Fibroblast of the aortic adventitia (primary cell): ENCODE results near the gene STRBP. TPM values are rescaled to one million over a fixed set of nuclear protein-coding genes. Genes with fewer than 3 reads are reported as not detected.
"Not testable (repeated sequence)": the region's sequence is repeated elsewhere in the genome, so short reads cannot be mapped to it uniquely, and the experiment has no call there.

Experiments
- DNase-seq: peaks from one replicate; pipeline ENCODE4 v3.0.0-alpha.2; 2010; ENCODE audit warnings: low read depth
- H3K4me3 ChIP-seq: 2 replicates; pipeline ENCODE4 v1.5.1; 2011; ENCODE audit warnings: low read depth, mild to moderate bottlenecking, control low read depth, low read length, moderate library complexity
- total RNA-seq: library from RNA; depleted of rRNA; stranded (reverse); fragments of >200 nt; gene quantifications from 2 replicates; pipeline ENCODE4 v1.2.3, GENCODE V29; 2012; ENCODE audit warnings: low replicate concordance
- TF ChIP-seq, protein P1 (sequence below): IDR thresholded peaks from 2 replicates; pipeline ENCODE4 v1.5.1; 2011; ENCODE audit warnings: mild to moderate bottlenecking, low read length, control low read depth, inconsistent platforms; ENCODE audit not compliant: insufficient read depth

STRBP gene
- total RNA-seq, 1 donor = 2.6 TPM

DNA sequence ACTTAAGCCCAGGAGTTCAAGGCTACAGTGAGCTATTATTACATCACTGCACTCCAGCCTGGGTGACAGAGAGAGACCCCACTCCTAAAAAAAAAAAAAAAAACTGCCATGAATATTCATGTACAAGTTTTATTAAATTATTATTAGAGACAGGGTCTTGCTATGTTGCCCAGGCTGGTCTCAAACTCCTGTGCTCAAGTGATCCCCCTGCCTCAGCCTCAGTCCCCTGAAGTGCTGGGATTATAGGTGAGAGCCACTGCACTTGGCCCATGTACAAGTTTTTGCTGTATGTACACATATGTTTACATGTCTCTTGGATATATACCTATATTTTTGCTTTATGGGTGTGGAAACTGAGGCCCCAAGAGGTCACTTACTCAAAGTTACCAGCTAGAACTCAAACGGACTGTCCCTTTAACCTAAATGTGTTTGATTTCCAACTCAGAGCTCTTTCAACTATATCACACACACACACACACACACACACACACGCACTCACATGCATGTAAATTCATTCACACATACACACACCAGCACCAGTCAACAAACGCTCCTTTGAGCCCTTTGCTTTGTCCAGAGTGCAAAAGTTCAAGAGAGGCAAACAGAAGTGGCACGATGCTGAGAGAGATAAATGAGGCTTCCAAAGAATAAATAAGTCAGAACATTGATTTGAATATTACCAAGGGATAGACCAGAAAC lies 42.3 kb upstream of the STRBP start:
- DNase-seq = no peak
- TF ChIP-seq, protein P1, sequence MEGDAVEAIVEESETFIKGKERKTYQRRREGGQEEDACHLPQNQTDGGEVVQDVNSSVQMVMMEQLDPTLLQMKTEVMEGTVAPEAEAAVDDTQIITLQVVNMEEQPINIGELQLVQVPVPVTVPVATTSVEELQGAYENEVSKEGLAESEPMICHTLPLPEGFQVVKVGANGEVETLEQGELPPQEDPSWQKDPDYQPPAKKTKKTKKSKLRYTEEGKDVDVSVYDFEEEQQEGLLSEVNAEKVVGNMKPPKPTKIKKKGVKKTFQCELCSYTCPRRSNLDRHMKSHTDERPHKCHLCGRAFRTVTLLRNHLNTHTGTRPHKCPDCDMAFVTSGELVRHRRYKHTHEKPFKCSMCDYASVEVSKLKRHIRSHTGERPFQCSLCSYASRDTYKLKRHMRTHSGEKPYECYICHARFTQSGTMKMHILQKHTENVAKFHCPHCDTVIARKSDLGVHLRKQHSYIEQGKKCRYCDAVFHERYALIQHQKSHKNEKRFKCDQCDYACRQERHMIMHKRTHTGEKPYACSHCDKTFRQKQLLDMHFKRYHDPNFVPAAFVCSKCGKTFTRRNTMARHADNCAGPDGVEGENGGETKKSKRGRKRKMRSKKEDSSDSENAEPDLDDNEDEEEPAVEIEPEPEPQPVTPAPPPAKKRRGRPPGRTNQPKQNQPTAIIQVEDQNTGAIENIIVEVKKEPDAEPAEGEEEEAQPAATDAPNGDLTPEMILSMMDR = no peak
- no peak overlapping the region for H3K4me3 ChIP-seq

DNA sequence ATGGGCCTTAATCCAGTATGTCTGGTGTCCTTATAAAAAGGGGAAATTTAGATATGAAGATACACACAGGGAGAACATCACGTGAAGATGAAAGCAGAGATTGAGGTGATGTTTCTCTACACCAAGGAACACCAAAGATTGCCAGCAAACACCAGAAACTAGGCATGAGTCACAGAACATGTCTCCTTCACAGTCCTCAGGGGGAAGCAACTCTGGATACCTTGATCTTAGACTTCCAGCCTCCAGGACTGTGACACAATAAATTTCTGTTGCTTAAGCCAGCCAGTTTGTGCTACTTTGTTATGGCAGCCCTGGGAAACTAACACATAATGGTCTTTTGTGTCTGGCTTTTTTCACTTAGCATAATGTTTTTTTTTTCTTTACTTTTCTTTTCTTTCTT lies 41.2 kb upstream of the STRBP start:
- no peak for DNase-seq
- TF ChIP-seq, protein P1 = no peak
- no peak overlapping the region for H3K4me3 ChIP-seq

DNA sequence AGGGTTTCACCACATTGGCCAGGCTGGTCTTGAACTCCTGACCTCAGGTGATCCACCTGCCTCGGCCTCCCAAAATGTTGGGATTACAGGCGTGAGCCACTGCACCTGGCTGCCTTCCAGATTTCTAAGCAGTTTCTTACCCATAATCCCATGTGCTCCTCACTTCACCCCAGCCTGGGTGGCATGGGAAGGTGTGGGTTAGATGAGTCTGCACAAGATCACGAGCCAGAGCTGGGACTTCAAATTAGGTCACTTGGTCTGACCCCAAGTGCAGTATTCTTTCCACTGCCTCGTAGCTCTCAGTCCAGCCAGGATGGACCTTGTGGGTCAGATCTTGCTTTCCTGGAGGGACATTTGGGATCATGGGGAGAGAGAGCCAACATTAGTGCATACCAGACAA lies 37.5 kb upstream of the STRBP start:
- no peak for DNase-seq
- TF ChIP-seq, protein P1 = no peak

DNA sequence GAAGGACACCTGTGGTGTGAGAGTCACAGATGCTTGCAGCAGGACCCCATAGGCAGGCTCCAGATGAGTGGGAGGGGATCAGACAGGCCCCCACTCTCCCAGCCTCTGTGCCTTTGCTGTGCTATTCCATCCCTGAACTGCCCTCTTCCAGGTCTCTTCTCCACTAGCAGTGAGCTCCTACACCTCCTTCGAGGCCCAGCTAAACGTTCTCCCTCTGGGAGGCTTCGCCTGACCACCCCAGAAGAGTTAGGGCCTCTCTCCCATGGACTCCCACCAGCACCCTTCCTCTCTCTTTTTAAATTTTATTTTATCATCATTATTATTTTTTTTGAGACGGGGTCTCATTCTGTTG lies 35.9 kb upstream of the STRBP start:
- TF ChIP-seq, protein P1 = no peak
- no peak for DNase-seq
- no peak overlapping the region for H3K4me3 ChIP-seq

More for the DNA sequence above, 37.5 kb upstream of the STRBP start:
- no peak overlapping the region for H3K4me3 ChIP-seq

DNA sequence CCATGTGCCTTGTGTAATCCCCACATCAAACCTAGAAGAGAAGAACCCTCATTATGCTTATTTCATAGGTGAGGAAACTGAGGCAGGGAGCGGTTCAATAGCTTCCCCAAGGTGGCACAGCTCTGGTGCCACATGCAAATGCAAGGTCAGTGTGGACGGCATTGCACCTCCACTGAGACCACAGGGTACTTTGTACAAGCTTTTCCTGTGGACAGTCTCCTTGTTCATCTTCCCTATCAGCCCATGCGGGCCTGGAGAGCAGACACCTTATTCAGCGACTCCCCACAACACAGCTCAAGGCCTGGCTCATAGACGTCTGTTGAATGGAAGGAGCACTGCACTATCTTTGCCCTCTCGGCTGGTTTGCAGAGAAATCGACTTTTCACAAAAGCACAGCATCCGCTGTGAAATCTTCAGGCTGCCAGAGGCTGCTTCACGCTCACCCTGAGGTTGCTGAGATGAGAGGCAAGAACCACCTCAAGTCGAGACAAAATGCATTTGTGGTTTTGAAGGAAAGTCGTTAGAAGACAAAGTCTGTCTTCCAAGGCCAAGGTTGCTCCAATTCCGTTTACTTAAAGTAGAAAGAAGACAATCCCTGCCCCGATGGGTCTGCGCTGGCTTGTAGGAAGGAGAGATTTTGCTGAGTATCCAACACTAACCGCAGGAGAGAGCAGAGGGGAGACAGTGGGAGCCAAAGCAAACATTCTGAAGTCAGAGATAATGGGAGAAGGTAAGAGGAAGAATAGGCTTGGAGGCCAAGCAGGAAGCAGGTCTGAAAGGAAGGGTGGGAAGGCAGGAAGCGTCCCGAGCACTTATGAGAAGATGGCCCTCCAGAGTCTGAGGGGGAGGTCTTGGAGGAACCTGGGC lies 34.2 kb upstream of the STRBP start:
- no peak overlapping the region for H3K4me3 ChIP-seq
- DNase-seq = no peak
- TF ChIP-seq, protein P1 = no peak

DNA sequence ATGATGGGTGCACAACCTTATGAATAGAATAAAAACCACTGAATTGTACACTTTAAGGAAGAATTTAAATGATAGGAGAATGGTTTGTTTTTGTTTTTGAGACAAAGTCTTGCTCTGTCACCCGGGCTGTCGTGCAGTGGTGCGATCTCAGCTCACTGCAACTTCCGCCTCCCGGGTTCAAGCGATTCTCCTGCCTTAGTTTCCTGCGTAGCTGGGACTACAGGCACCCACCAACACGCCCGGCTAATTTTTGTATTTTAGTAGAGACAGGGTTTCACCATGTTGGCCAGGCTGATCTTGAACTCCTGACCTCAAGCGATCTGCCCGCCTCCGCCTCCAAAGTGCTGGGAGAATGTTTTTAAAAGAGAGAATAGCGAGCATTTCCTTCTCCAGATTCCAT lies 33.5 kb upstream of the STRBP start:
- not testable (repeated sequence) for DNase-seq, H3K4me3 ChIP-seq

DNA sequence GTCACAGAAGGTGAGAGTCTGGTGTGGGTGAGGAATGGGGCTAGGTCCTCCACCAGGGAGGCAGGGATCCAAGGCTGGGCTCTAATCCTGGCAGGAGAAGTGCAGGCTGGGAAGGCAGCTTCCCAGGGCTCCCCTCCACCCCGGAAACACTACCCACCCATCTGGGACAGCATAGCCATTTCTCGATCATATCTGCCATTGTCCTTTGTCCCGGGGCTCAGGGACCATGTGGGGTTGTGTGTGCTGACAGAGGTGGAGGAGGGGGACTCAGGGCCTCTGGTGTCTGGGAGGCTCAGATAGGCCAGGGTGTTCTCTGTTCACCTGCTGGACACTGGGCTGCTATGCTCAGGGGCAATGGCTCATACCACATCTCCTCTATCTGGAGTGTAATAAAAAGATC lies 32.2 kb upstream of the STRBP start:
- no peak for DNase-seq
- TF ChIP-seq, protein P1 = no peak

More for the DNA sequence above, 32.2 kb upstream of the STRBP start:
- H3K4me3 ChIP-seq = no peak overlapping the region
